Neuron (in vitro differentiated cells): Measurements from ENCODE around the gene RAB22A.

ENCODE experiments used
- H2AFZ ChIP-seq: one replicate; pipeline ENCODE4 v1.6.1; 2013; ENCODE audit warnings: low read depth, mild to moderate bottlenecking, inconsistent platforms, low read length, moderate library complexity
- H3K27me3 ChIP-seq: one replicate; pipeline ENCODE4 v1.6.1; 2013; ENCODE audit warnings: low read length; ENCODE audit not compliant: insufficient read depth
- H3K36me3 ChIP-seq: one replicate; pipeline ENCODE4 v1.6.1; 2013; ENCODE audit warnings: low read length; ENCODE audit not compliant: insufficient read depth
- H3K4me1 ChIP-seq: one replicate; pipeline ENCODE4 v1.6.1; 2013; ENCODE audit warnings: low read length; ENCODE audit not compliant: insufficient read depth
- H3K4me3 ChIP-seq: 2 replicates; pipeline ENCODE4 v1.5.1; 2013; ENCODE audit warnings: mild to moderate bottlenecking, low read length, moderate library complexity
- H3K9me3 ChIP-seq: one replicate; pipeline ENCODE4 v1.6.1; 2013; ENCODE audit warnings: low read length

Gene RAB22A

GRCh38 chr20:58309591-58310290 lies at the start of gene RAB22A:
Gene RAB22A (plus strand): TSS chr20:58309715. CDS start chr20:58309977, 262 bp downstream.
- peaks cover 9% of the 10 kb centered on the region for H3K4me1 ChIP-seq
- H3K9me3 ChIP-seq: no peaks in the 10 kb centered on the region
- H3K27me3 ChIP-seq: no peaks in the 10 kb centered on the region
- peak within 1 kb of the TSS; percentile 99 for H2AFZ ChIP-seq
- peak within 1 kb of the TSS; percentile 98 for H3K4me3 ChIP-seq
- peaks cover 21% of the 10 kb centered on the region for H3K36me3 ChIP-seq

GRCh38 chr20:58260006-58260405 lies 49.5 kb upstream of the RAB22A start:
- H3K9me3 ChIP-seq: no peaks in the 10 kb centered on the region
- peaks cover 3% of the 10 kb centered on the region for H3K4me1 ChIP-seq
- no peak overlapping the region for H2AFZ ChIP-seq
- no peaks in the 10 kb centered on the region for H3K27me3 ChIP-seq
- H3K36me3 ChIP-seq: no peaks in the 10 kb centered on the region
- no peak overlapping the region for H3K4me3 ChIP-seq

- H3K4me3 ChIP-seq: no peak overlapping the region
These were observed 47.9 kb upstream of the RAB22A start for GRCh38 chr20:58261660-58262059.

GRCh38 chr20:58264271-58264670 lies 45.2 kb upstream of the RAB22A start:
- no peaks in the 10 kb centered on the region for H3K36me3 ChIP-seq
- peaks cover 3% of the 10 kb centered on the region for H3K4me1 ChIP-seq
- H2AFZ ChIP-seq: no peak overlapping the region
- no peaks in the 10 kb centered on the region for H3K9me3 ChIP-seq
- H3K4me3 ChIP-seq: no peak overlapping the region
- no peaks in the 10 kb centered on the region for H3K27me3 ChIP-seq

More at GRCh38 chr20:58261660-58262059, 47.9 kb upstream of the RAB22A start:
- peaks cover 3% of the 10 kb centered on the region for H3K4me1 ChIP-seq
- H3K9me3 ChIP-seq: no peaks in the 10 kb centered on the region
- H3K36me3 ChIP-seq: no peaks in the 10 kb centered on the region
- H3K27me3 ChIP-seq: no peaks in the 10 kb centered on the region
- H2AFZ ChIP-seq: no peak overlapping the region

GRCh38 chr20:58267389-58268215 lies 41.9 kb upstream of the RAB22A start:
- Histone ChIP-seq H2AFZ (no peak overlapping the region), H3K4me3 (no peak overlapping the region), H3K36me3 (no peaks in the 10 kb centered on the region), H3K27me3 (no peaks in the 10 kb centered on the region), H3K4me1 (no peaks in the 10 kb centered on the region), H3K9me3 (no peaks in the 10 kb centered on the region)

GRCh38 chr20:58268421-58268821 lies 41.1 kb upstream of the RAB22A start:
- no peak overlapping the region for H3K4me3 ChIP-seq
- H3K27me3 ChIP-seq: no peaks in the 10 kb centered on the region
- H3K9me3 ChIP-seq: peaks cover 1% of the 10 kb centered on the region
- H3K36me3 ChIP-seq: no peaks in the 10 kb centered on the region
- H2AFZ ChIP-seq: no peak overlapping the region
- H3K4me1 ChIP-seq: no peaks in the 10 kb centered on the region

- Histone ChIP-seq H3K4me1 (no peaks in the 10 kb centered on the region), H3K9me3 (peaks cover 3% of the 10 kb centered on the region), H3K4me3 (no peak overlapping the region), H3K27me3 (no peaks in the 10 kb centered on the region), H3K36me3 (no peaks in the 10 kb centered on the region), H2AFZ (no peak overlapping the region)
These were observed 40.4 kb upstream of the RAB22A start for GRCh38 chr20:58268936-58269619.

GRCh38 chr20:58271606-58272351 lies 37.7 kb upstream of the RAB22A start:
- Histone ChIP-seq H3K36me3 (no peaks in the 10 kb centered on the region), H3K9me3 (peaks cover 3% of the 10 kb centered on the region), H3K4me1 (no peaks in the 10 kb centered on the region), H3K27me3 (no peaks in the 10 kb centered on the region), H3K4me3 (no peak overlapping the region), H2AFZ (no peak overlapping the region)

- no peaks in the 10 kb centered on the region for H3K27me3 ChIP-seq
- peaks cover 3% of the 10 kb centered on the region for H3K9me3 ChIP-seq
- no peak overlapping the region for H2AFZ ChIP-seq
- H3K4me1 ChIP-seq: peaks cover 7% of the 10 kb centered on the region
- H3K4me3 ChIP-seq: no peak overlapping the region
- H3K36me3 ChIP-seq: no peaks in the 10 kb centered on the region
These were observed 35.1 kb upstream of the RAB22A start for GRCh38 chr20:58274384-58274783.

GRCh38 chr20:58277107-58277506 lies 32.4 kb upstream of the RAB22A start:
- Histone ChIP-seq H3K36me3 (no peaks in the 10 kb centered on the region), H3K27me3 (no peaks in the 10 kb centered on the region)

GRCh38 chr20:58277578-58278472 lies 31.7 kb upstream of the RAB22A start:
- Histone ChIP-seq H3K9me3 (peaks cover 3% of the 10 kb centered on the region), H3K4me3 (no peak overlapping the region), H2AFZ (no peak overlapping the region), H3K4me1 (peaks cover 7% of the 10 kb centered on the region), H3K36me3 (no peaks in the 10 kb centered on the region), H3K27me3 (no peaks in the 10 kb centered on the region)

More at GRCh38 chr20:58277107-58277506, 32.4 kb upstream of the RAB22A start:
- Histone ChIP-seq H3K4me1 (peaks cover 7% of the 10 kb centered on the region), H2AFZ (no peak overlapping the region), H3K9me3 (peaks cover 3% of the 10 kb centered on the region), H3K4me3 (no peak overlapping the region)

GRCh38 chr20:58286729-58287128 lies 22.8 kb upstream of the RAB22A start:
- Histone ChIP-seq H3K27me3 (no peaks in the 10 kb centered on the region), H3K9me3 (no peaks in the 10 kb centered on the region), H3K4me3 (no peak overlapping the region), H2AFZ (no peak overlapping the region), H3K4me1 (no peaks in the 10 kb centered on the region), H3K36me3 (no peaks in the 10 kb centered on the region)
